GM21390 (cell line): ENCODE results near the gene STAP2.
"Not testable (repeated sequence)": the region's sequence is repeated elsewhere in the genome, so short reads cannot be mapped to it uniquely, and the experiment has no call there.

Experiments
- ATAC-seq: cut with Tn5 transposase; IDR thresholded peaks from one replicate; pipeline ENCODE4 v1.9.1; 2021; ENCODE audit not compliant: unreplicated experiment

Gene STAP2

DNA sequence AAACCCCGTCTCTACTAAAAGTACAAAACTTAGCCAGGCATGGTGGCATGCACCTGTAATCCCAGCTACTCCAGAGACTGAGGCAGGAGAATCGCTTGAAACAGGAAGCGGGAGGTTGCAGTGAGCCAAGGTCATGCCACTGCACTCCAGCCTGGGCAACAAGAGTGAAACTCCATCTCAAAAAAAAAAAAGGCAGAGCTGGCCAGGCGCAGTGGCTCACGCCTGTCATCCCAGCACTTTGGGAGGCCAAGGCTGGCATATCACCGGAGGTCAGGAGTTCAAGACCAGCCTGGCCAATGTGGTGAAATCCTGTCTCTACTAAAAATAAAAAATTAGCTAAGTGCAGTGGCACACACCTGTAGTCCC is 64.3 kb downstream of the STAP2 start:
- not testable (repeated sequence) for ATAC-seq
